GM04503 (cell line): ENCODE results near the gene ADM2.

Experiments used
- DNase-seq: peaks from one replicate; pipeline ENCODE4 v3.0.0-alpha.2; 2012; ENCODE audit warnings: low read depth

The ADM2 gene

GRCh38 chr22:50467773-50468440 lies 13.4 kb upstream of the ADM2 start:
- DNase-seq, result no peak

- no peak for DNase-seq
Measured at GRCh38 chr22:50468626-50469025, 12.7 kb upstream of the ADM2 start.

GRCh38 chr22:50469377-50470305 lies 11.7 kb upstream of the ADM2 start:
- no peak for DNase-seq

- no peak for DNase-seq
Measured at GRCh38 chr22:50470491-50470890, 10.9 kb upstream of the ADM2 start.

GRCh38 chr22:50471197-50471847 lies 10.0 kb upstream of the ADM2 start:
- DNase-seq, result no peak

GRCh38 chr22:50471962-50472361 lies 9.4 kb upstream of the ADM2 start:
- no peak for DNase-seq

GRCh38 chr22:50473088-50473487 lies 8.3 kb upstream of the ADM2 start:
- DNase-seq, result no peak

- DNase-seq, result no peak
Measured at GRCh38 chr22:50473855-50474671, 7.3 kb upstream of the ADM2 start.

GRCh38 chr22:50474710-50475651 lies 6.4 kb upstream of the ADM2 start, which contains the start of gene SBF1:
TSS of gene SBF1 (minus strand) at chr22:50475035. CDS start at chr22:50474840, 195 bp downstream.
- peak; percentile 38 for DNase-seq

GRCh38 chr22:50475652-50476002 lies 5.7 kb upstream of the ADM2 start:
- DNase-seq, result no peak

- no peak for DNase-seq
Measured at GRCh38 chr22:50476868-50477267, 4.5 kb upstream of the ADM2 start.

- no peak for DNase-seq
Measured at GRCh38 chr22:50477923-50478322, 3.4 kb upstream of the ADM2 start.

- no peak for DNase-seq
Measured at GRCh38 chr22:50479721-50480120, 1.6 kb upstream of the ADM2 start.

- DNase-seq, result no peak
Measured at GRCh38 chr22:50481045-50481439, 301 bp upstream of the ADM2 start.

- DNase-seq, result no peak
Measured at GRCh38 chr22:50482107-50483074, 1.0 kb downstream of the ADM2 start.

GRCh38 chr22:50483106-50483505 lies 1.8 kb downstream of the ADM2 start:
- DNase-seq, result no peak

GRCh38 chr22:50483556-50483955 lies 2.2 kb downstream of the ADM2 start:
- no peak for DNase-seq

GRCh38 chr22:50483977-50484853 lies 2.9 kb downstream of the ADM2 start:
- no peak for DNase-seq
